Ishikawa (cell line): ENCODE results near the gene CEACAM21.

ENCODE experiments used
- CEBPB ChIP-seq: IDR thresholded peaks from 2 replicates; pipeline ENCODE4 v1.6.1; 2012
- CREB1 ChIP-seq: IDR thresholded peaks from 2 replicates; pipeline ENCODE4 v1.6.1; 2012; ENCODE audit warnings: low read depth
- EGR1 ChIP-seq: IDR thresholded peaks from 2 replicates; pipeline ENCODE4 v1.6.1; 2012
- EP300 ChIP-seq: IDR thresholded peaks from 2 replicates; pipeline ENCODE4 v1.6.1; 2012; ENCODE audit warnings: borderline replicate concordance
- FOXM1 ChIP-seq: IDR thresholded peaks from 2 replicates; pipeline ENCODE4 v1.6.1; 2012; ENCODE audit warnings: low read depth, borderline replicate concordance
- NFIC ChIP-seq: IDR thresholded peaks from 2 replicates; pipeline ENCODE4 v1.6.1; 2012
- RAD21 ChIP-seq: IDR thresholded peaks from 2 replicates; pipeline ENCODE4 v1.6.1; 2012; ENCODE audit warnings: low read depth
- TAF1 ChIP-seq: IDR thresholded peaks from 2 replicates; pipeline ENCODE4 v1.6.1; 2012; ENCODE audit warnings: low read depth, mild to moderate bottlenecking
- TCF12 ChIP-seq: IDR thresholded peaks from 2 replicates; pipeline ENCODE4 v1.6.1; 2012; ENCODE audit warnings: low read depth
- TEAD4 ChIP-seq: IDR thresholded peaks from 2 replicates; pipeline ENCODE4 v1.6.1; 2012
- YY1 ChIP-seq: IDR thresholded peaks from 2 replicates; pipeline ENCODE4 v1.6.1; 2012; ENCODE audit warnings: low read depth
- ZBTB7A ChIP-seq: IDR thresholded peaks from 2 replicates; pipeline ENCODE4 v1.6.1; 2012; ENCODE audit warnings: low read depth
- TF ChIP-seq, protein P1 (sequence below): IDR thresholded peaks from 2 replicates; pipeline ENCODE4 v1.6.1; 2012
- TF ChIP-seq, protein P2 (sequence below): IDR thresholded peaks from 2 replicates; pipeline ENCODE4 v1.6.1; 2012; ENCODE audit warnings: low read depth, mild to moderate bottlenecking
- TF ChIP-seq, protein P3 (sequence below): IDR thresholded peaks from 2 replicates; pipeline ENCODE4 v1.6.1; 2012

Gene CEACAM21

DNA sequence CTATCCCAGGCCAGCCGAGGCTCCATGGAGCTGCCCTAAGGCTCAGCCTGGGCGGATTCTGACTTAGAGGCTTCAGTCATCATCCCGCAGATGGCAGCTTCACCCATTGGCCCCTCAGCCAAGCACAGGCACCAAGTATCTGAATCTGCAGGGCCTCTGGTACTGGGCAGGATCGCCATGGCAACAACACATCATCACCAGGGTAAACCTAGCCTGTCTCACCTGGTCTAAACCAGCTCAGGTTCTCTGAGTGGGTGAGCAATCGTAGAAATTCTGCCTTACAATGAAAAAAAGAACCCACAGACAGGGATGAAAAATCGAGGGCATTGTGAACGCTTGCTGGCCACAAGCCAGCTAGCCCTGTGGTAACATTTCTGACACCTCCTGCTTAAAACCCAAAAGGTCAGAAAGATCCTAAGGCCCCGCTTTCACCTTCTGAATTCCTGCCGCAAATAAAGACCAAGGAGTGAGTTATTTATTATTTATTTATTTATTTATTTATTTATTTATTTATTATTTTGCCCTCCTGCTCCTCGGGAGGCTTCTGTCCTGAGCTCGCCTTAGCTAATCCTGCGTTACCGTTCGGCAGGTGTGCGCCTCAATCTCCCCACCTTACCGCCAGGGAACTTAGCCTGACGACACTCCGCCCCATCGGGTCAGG is 12.0 kb upstream of the CEACAM21 start:
- TF ChIP-seq TEAD4 (no peak), YY1 (no peak)
- TF ChIP-seq, protein P1, sequence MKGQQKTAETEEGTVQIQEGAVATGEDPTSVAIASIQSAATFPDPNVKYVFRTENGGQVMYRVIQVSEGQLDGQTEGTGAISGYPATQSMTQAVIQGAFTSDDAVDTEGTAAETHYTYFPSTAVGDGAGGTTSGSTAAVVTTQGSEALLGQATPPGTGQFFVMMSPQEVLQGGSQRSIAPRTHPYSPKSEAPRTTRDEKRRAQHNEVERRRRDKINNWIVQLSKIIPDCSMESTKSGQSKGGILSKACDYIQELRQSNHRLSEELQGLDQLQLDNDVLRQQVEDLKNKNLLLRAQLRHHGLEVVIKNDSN, result no peak

DNA sequence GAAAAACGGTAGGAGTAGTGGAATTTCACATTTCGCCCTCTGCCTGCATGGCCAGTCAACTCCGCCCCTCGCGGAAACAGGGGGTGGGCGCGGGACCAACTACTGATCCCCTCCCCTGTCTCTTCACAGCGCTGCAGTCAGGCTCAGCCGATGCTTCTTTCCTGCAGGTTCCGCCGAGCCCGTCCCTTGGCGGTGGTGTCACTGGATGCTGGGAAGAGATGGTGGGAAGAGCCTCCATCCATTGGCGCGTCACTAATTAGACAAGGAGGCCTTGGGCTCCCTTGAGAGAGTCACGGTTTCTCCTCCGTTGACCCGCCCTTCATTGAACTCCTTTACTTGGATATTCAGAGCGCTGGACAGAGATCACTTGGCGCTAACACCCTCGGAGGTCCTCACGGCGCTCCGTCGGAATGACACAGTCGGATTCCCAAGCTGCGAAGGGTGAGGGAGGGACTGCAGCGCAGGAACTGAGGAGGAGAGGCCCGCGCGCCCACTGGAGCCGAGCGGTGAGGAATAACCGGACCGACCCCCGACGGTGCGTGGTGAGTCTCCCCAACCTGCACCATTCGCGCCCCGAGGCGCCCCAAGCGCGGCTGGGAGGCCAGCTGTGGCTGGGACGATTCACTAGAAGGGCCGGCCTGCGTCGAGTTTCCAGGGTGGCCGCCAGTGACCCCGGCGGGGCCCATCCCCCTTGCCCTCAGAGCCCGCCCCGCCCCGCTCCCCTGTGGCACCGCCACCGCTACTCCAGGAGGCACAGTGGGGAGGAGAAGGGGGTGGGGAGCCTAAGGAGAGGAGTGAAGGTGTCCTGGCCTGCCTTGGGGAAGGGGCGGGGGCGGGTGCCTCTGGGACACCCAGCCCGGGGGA is 11.2 kb upstream of the CEACAM21 start:
- TF ChIP-seq TCF12 (no peak), FOXM1 (no peak), CEBPB (no peak), ZBTB7A (no peak), NFIC (no peak), CREB1 (no peak)
- TF ChIP-seq, protein P2, sequence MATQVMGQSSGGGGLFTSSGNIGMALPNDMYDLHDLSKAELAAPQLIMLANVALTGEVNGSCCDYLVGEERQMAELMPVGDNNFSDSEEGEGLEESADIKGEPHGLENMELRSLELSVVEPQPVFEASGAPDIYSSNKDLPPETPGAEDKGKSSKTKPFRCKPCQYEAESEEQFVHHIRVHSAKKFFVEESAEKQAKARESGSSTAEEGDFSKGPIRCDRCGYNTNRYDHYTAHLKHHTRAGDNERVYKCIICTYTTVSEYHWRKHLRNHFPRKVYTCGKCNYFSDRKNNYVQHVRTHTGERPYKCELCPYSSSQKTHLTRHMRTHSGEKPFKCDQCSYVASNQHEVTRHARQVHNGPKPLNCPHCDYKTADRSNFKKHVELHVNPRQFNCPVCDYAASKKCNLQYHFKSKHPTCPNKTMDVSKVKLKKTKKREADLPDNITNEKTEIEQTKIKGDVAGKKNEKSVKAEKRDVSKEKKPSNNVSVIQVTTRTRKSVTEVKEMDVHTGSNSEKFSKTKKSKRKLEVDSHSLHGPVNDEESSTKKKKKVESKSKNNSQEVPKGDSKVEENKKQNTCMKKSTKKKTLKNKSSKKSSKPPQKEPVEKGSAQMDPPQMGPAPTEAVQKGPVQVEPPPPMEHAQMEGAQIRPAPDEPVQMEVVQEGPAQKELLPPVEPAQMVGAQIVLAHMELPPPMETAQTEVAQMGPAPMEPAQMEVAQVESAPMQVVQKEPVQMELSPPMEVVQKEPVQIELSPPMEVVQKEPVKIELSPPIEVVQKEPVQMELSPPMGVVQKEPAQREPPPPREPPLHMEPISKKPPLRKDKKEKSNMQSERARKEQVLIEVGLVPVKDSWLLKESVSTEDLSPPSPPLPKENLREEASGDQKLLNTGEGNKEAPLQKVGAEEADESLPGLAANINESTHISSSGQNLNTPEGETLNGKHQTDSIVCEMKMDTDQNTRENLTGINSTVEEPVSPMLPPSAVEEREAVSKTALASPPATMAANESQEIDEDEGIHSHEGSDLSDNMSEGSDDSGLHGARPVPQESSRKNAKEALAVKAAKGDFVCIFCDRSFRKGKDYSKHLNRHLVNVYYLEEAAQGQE, result no peak
- TF ChIP-seq, protein P1, result no peak

DNA sequence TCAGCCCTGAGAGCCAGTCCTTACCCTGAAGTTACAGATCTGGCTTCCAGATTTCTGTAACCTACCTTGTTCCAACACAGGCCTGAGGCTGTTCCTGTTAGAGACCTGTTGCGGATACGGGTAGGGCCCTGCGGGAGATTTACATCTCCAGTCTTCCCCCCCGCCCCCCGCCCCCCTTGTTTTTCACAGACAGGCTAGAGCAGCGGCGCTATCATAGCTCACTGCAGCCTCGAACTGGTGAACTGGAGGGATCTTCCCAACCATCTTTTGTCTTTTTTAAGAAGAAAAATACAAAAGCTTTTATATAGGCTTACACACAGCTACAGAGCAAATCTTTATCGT is 10.6 kb upstream of the CEACAM21 start:
- TF ChIP-seq RAD21 (no peak), EGR1 (no peak), FOXM1 (no peak), EP300 (no peak), YY1 (no peak), CEBPB (no peak), TAF1 (no peak), TCF12 (no peak), CREB1 (no peak), ZBTB7A (no peak)
- TF ChIP-seq, protein P3, sequence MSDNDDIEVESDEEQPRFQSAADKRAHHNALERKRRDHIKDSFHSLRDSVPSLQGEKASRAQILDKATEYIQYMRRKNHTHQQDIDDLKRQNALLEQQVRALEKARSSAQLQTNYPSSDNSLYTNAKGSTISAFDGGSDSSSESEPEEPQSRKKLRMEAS, result no peak
- TF ChIP-seq, protein P1, result no peak

DNA sequence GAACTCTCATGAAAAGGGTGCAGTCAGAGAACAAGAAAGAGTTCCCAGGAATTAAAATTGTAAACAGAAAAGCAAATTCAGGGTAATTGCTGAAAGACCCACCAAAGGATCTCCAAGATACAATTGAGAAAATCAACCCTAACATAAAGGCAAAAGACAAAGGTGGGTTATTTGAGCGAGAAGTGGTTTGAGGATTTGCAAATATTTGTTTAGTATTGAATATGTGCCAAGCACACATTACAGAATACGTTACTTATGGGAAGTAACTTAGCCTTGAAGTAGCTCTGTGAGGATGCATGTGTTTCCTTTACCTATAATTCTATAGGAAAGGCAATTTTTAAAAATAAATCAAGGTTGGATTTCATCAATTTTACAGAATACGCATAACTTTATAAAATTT is 10.0 kb upstream of the CEACAM21 start:
- TF ChIP-seq, protein P3, result no peak
- TF ChIP-seq CEBPB (no peak), TCF12 (no peak), EP300 (no peak), FOXM1 (no peak), TEAD4 (no peak), CREB1 (no peak)

DNA sequence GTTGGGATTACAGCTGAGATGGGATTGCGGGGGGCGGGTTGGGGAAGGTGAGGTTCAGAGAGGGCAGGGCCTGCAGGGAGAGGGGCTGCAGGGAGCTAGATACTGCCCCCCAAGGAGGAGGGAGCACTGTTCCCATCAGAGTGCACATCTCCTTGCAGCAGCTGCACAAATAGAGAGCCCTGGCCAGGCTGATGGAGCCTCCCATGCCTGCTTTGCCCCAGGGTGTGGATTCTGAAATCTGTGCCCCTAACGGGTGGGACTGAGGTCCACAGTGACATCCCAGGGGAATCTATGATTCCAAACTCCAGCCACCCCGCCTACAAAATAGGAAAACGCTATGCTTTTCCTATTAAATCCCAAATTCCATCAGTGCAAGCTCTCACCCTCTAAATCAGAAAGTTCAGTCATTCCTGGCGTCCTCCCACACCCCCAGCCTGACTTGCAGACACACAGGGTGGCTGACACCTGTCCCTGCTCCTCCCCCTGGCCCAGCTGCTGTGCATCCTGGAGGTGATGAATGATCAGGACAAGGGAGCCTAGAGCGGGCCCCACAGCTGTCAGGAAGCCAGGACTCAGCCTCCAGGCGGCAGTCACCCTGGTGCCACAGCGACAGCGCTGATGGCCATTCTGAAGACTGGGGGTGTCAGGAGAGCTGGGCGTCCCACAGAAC is 6.3 kb upstream of the CEACAM21 start:
- TF ChIP-seq RAD21 (no peak), NFIC (no peak), TCF12 (no peak), CEBPB (no peak), EGR1 (no peak)
- TF ChIP-seq, protein P2, result no peak
- TF ChIP-seq, protein P3, result no peak
- TF ChIP-seq, protein P1, result no peak
